Activated CD4-positive, CD25-positive, alpha-beta regulatory T cell treated with anti-CD3 and anti-CD28 coated beads, Interleukin-2, amount 50 U/mL, for 24 hours (primary cell): Measurements from ENCODE around the gene FNIP2.
"Not testable (repeated sequence)": the region's sequence is repeated elsewhere in the genome, so short reads cannot be mapped to it uniquely, and the experiment has no call there.

Experiments
- ATAC-seq, 2 donors: fragments of 150-1000 bp; cut with Tn5 transposase; one replicate each; pipeline ENCODE4 v1.10.0; 2021; ENCODE audit warnings: mild to moderate bottlenecking in 1 of 2, moderate library complexity in 1 of 2

Gene FNIP2

DNA sequence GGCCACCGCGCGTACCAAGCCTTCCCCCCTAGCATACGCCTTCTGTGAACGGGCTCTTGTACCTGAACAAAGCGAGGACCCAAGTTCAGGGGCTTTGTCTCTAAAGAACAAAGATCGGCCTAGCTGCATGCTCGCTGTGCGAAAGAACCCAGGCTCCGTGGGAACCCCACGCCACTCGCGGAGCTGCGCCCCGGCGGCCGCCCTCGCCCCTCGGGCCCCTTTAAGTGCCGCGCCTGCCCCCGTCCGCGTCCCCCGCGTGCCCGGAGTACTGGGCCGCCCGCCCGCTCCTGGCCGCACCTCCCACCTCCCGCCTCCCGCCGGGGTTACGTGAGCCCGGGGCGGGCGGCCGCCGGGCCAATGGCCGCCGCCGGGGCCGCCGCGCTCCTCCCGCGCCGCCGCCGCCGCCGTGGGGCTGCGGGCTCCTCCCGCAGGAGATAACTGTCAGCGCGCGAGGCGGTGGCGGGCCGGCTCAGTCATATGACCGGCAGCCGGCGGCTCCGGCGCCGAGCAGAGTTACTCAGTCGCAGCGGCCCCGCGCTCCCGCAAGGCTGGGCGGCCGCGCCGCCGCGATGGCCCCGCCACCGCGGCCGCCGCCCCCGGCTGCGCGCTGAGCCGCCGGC is at the start of gene FNIP2:
Gene FNIP2 (plus strand): TSS at position 472 of the 620 bp plus-strand sequence. CDS start 187 bp downstream, outside the sequence.
- ATAC-seq, result peak; percentile 81 to 83

DNA sequence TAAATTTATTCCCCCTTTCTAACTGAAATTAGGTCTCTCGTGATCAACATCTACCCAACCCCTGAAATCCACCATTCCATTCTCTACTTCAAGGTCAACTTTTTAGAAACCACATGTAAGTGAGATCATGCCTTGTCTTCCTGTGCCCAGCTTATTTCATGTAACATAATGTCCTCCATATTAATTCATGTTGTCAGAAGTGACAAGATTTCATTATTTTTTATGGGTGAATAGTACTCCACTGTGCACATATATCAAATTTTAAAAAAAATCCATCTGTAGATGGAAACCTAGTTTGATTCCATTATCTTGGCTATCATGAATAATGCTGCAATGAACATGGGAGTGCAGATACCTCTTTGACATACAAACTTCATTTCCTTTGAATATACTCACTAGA is 47.1 kb upstream of the FNIP2 start:
- ATAC-seq, result no peak

DNA sequence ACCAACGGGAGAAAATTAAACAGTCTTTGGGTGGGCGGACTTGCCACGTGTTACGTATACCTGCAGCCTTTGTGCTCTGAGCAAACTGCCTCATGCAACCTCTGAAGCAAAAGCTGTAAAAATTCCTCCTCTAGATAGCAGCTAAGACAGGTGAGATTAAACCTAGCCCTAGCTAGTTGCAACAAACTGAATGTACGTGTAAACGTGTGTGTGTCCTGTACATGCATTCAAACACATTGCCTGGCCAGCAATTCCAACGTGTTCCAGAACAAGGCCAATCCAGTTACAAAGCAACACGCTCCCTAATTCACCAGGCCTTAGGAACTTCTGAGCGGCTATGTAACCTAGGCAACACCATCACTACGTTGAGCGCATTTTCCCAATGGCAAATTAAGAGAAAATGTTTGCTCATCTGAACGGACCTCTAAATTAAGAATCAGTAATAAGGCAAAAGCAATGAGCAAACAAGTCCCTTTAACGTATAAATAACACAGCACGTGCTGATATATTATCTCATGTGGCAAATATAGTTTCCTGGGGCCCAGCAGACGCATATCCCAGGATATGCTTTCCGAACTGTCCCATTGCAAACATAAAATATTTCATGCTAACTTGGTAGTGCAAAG is 46.4 kb upstream of the FNIP2 start:
- ATAC-seq, result no peak

DNA sequence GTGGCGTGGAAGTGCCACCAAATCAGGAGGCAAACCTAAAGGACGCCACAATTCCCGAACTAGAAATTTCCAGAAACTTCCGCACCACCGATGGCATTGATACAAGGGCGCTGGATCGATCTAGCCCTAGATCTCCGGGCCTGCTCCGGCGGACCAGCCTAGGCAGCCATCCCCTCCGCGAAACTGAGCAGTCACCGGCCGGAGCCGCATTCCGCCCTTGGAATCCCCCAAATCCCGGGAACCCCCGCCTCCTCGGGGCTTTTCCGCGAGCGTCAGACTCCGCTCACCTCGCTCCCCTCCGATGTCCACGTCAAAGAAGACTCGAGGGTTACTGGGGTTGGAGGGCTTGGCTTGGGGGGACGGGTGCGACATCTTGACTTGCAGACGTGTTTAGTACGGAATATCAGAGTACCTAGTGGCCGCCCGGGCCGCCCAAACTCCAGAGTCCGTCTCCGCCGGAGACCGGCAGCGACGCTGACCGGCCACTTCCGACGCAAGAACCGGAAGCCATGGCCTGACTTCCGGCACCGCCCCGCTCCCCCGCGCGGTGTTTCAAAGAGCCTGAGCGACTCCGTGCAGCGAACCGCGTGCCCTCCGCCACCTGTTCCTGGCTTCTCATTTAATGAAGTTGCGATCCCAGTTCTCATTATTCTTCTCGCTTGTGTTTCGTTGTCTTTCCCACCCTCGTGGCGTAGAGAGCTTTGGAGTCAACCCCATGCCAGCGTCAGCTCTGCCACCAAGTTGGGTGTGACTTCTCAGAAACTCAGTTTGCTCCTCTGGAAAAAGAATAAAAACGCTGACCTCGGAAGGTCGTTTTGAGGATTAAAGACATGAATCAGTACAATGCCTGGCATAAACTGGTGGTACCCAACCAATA is 45.7 kb upstream of the FNIP2 start, which contains the start of gene PPID:
Gene PPID (minus strand): TSS at position 480 of the 877 bp plus-strand sequence. CDS start 108 bp downstream, at position 372.
- peak; percentile 90 to 93 for ATAC-seq

DNA sequence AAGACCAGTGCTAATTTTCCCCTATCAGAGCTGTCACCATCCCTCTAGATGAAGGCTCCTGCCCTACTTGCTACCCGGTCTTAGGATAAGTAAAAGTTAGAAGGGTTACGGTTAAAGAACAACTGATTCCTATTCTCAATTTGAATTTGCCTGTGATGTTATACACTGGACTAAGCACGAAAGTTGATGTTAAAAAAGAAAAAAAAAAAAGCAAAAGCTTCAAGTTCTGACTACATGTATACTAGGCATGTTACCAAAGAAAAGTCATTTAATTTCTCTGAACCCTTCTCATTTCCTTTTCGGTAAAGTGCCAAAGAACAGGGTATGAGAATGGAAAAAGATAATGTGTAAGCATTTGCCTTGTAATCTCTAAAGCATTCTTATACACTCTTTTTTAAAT is 44.2 kb upstream of the FNIP2 start:
- no peak for ATAC-seq

GRCh38 chr4:158726633-158727032 is 42.2 kb upstream of the FNIP2 start:
- ATAC-seq, result no peak

GRCh38 chr4:158728236-158728635 is 40.6 kb upstream of the FNIP2 start:
- no peak for ATAC-seq

- ATAC-seq, result peak; percentile 66 to 72
Measured at GRCh38 chr4:158729716-158730559, 38.9 kb upstream of the FNIP2 start.

DNA sequence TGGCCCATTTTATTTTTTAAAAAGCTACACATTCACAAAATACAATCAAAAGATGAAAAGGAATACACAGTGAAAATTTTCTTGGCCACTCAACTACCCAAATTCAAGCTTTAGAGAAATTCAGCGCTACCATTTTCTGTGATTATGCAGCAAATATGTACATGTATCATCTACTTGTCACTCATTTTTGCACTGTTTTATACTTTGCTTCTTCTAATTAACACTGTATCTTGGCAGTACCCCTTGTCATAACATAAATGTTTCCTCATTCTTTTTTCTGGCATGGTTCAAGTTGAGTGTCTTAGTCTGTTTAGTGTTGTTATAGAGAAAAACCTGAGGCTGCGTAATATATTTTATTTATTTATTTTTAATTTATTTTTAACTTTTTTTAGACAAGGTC is 30.0 kb upstream of the FNIP2 start:
- no peak for ATAC-seq

DNA sequence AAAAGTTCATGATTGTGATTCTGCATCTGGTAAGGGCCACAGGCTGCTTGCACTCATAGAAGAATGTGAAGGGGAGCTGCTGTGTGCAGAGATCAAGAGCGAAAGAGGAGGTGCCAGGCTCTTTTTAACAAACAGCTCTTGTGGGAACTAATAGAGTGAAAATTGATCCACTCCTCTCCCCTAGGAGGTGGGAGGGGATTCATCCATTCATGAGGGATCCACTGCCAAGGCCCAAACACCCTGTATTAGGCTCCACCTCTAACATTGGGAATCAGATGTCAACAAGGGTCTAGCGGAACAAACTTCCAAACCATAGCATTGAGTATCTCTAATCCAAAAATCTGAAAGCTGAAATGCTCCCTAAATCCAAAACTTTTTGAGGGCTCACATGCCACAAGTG is 29.2 kb upstream of the FNIP2 start:
- no peak for ATAC-seq

GRCh38 chr4:158741326-158742021 is 27.4 kb upstream of the FNIP2 start:
- ATAC-seq, result no peak

DNA sequence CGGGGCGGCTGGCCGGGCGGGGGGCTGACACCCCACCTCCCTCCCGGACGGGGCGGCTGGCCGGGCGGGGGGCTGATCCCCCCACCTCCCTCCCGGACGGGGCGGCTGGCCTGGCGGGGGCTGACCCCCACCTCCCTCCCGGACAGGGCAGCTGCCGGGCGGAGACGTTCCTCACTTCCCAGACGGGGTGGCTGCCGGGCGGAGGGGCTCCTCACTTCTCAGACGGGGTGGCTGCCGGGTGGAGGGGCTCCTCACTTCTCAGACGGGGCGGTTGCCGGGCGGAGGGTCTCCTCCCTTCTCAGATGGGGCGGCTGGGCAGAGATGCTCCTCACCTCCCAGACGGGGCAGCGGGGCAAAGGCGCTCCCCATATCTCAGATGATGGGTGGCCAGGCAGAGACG is 22.3 kb upstream of the FNIP2 start:
- ATAC-seq, result not testable (repeated sequence)

- no peak for ATAC-seq
Measured at GRCh38 chr4:158750379-158750778, 18.4 kb upstream of the FNIP2 start.

DNA sequence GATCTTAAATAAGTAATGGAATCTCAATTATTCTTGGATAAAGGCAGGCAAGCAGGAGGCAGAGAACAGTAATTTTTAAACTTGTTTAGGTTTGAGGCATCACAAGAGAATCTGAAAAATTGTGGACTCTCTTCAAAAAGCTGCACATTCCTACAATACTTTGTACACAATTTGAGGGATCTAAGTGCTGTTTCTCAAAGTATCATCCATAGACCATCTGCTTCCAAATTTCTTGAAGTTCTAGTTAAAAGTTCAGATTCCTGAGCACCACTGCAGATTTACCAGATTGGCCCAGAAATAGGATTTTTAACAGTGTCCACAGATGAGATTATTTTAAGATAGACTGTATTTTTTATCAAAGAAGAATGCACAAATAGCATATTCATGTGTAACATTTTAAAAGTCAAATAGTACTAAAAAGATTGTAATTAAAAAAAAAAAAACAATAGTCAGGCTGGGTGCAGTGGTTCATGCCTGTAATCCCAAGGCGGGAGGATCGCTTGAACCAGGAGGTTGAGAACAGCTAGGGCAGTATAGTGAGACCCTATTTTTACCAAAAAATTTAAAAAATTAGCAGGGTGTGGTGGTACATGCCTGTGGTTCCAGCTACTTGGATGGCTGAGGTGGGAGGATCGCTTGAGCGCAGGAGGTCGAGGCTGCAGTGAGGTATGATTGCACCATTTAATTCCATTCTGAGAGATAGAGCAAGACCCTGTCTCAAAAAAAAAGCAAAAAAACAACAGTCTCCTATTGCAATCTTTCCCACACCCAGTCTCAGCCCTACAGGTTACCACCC is 14.2 kb upstream of the FNIP2 start:
- ATAC-seq, result no peak

DNA sequence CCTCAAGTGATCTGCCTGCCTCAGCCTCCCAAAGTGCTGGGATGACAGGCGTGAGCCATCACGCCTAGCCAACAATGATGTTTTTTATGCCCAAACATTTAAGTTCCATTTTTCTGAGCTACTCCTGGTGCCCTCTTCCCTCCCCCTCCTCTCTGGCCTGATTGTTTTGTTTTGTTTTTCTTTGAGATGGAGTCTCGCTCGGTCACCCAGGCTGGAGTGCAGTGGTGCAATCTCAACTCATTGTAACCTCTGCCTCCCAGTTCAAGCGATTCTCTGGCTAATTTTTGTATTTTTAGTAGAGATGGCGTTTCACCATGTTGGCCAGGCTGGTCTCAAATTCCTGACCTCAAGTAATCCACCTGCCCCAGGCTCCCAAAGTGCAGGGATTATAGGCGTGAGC is 13.0 kb upstream of the FNIP2 start:
- not testable (repeated sequence) for ATAC-seq

GRCh38 chr4:158756588-158756987 is 12.2 kb upstream of the FNIP2 start:
- no peak for ATAC-seq

GRCh38 chr4:158758142-158758541 is 10.7 kb upstream of the FNIP2 start:
- no peak for ATAC-seq

- ATAC-seq, result no peak
Measured at GRCh38 chr4:158758703-158759102, 10.1 kb upstream of the FNIP2 start.

DNA sequence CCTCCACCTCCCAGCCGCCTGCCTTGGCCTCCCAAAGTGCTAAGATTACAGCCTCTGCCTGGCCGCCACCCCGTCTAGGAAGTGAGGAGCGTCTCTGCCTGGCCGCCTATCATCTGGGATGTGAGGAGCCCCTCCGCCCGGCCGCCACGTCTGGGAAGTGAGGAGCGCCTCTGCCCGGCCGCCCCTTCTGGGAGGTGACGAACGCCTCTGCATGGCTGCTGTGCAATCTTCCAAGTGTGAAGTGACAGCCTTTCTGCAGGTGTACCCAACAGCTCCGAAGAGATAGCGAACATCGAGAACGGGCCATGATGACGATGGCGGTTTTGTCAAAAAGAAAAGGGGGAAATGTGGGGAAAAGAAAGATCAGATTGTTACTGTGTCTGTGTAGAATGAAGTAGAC is 9.3 kb upstream of the FNIP2 start:
- ATAC-seq, result not testable (repeated sequence)

GRCh38 chr4:158760866-158761265 is 8.0 kb upstream of the FNIP2 start:
- peak in 1 of 2 donors; percentile 58 for ATAC-seq

GRCh38 chr4:158762553-158762952 is 6.3 kb upstream of the FNIP2 start:
- ATAC-seq, result no peak
